ENCODE measurements around the gene ZNF587. TPM values are rescaled to one million over a fixed set of nuclear protein-coding genes. Genes with fewer than 3 reads are reported as not detected.
"Not testable (repeated sequence)": the region's sequence is repeated elsewhere in the genome, so short reads cannot be mapped to it uniquely, and the experiment has no call there.

Gene ZNF587
- total RNA-seq, 2 experiments from 2014 or later, result 23.6 to 24.1 TPM

DNA sequence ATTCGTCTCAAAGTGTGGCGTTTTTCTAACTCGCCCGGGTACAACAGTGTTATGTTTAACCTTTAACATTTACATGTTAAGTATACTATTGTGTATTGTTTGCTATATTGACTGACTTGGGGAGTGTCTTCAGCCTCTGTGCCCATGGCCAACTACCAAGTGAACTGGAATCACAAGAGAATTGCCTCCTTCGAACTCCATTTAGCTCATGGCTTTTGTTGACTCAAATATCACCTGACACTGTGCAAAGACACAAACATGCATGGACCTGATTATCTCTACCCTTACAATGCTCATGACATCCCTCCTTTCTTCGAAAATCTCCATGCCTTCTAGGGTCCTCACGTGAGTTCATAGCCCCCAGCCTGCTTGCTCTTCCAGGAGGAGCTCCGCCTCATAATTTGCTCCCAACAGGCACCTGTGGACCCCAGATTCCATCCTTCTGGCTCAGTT, 38.5 kb downstream of the ZNF587 start:
- ATAC-seq, result no peak
- intact Hi-C loops (cut with micrococcal nuclease), result no loop called here
- peak overlapping the region; percentile 99 for H3K4me3 Mint-ChIP-seq

DNA sequence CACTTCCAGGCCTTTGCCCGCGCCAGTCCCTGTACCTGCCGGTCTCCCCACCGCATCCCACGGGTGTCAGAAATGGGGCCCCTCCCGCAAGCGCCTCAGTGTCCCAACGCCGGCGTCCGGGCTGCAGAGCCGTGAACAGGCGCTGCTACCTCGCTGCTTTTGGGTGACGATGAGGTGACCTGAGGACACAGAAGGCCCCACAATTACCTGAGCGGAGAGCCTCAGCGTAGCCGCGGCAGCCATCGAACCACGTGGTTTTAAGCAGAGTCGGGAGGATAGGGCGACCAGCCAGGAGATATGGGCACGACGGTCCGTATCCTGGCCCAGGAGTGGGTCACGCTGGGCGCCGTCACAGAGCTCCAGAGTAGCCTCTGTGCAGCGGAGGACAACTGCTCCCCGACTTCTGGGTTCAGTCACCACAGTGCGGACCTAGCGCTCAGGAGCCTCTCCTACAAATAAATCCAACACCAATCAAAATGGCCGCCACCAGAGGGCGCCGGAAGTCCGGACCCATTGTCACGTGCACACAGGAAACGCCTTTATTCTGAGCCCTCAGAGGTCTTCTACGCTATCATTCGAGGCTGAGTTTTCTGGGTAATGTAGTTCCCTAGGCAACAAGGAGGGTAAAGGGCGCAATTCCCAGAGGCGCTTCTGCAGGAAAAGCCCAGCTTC, 39.0 kb downstream of the ZNF587 start, which contains the start of gene ZNF814:
ZNF814 (minus strand) TSS at position 478 of the 672 bp plus-strand sequence; CDS start at position 243, 235 bp downstream.
- POLR2A ChIA-PET, result interaction anchor here (0.8 to 2.0 kb wide), 9 partner anchors 9 to 141 kb away, joined by 3 to 8 read pairs (median 5); partner anchors contain the start of genes ZNF256 and ZNF417
- DNase-seq, result peak; percentile 96

More for the DNA sequence above, 38.5 kb downstream of the ZNF587 start:
- Mint-ChIP-seq H3K27me3 (no peaks in the 10 kb centered on the region), H3K27ac (peak overlapping the region; percentile 94), H3K4me1 (ENCODE audit: low read depth) (peaks cover 26% of the 10 kb centered on the region), H3K9me3 (peaks cover 21% of the 10 kb centered on the region), H3K36me3 (ENCODE audit: low read depth) (peaks cover 52% of the 10 kb centered on the region)
- TF ChIP-seq, protein P1, sequence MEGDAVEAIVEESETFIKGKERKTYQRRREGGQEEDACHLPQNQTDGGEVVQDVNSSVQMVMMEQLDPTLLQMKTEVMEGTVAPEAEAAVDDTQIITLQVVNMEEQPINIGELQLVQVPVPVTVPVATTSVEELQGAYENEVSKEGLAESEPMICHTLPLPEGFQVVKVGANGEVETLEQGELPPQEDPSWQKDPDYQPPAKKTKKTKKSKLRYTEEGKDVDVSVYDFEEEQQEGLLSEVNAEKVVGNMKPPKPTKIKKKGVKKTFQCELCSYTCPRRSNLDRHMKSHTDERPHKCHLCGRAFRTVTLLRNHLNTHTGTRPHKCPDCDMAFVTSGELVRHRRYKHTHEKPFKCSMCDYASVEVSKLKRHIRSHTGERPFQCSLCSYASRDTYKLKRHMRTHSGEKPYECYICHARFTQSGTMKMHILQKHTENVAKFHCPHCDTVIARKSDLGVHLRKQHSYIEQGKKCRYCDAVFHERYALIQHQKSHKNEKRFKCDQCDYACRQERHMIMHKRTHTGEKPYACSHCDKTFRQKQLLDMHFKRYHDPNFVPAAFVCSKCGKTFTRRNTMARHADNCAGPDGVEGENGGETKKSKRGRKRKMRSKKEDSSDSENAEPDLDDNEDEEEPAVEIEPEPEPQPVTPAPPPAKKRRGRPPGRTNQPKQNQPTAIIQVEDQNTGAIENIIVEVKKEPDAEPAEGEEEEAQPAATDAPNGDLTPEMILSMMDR (IDR thresholded peaks at IDR 0.05), result no peak
- POLR2A ChIA-PET, result interaction anchor here (0.6 to 2.0 kb wide), 8 partner anchors 9 to 160 kb away, joined by 3 to 8 read pairs (median 5); partner anchors contain the start of genes ZNF256 and ZNF417
- CTCF ChIA-PET, result interaction anchor here (0.9 to 1.2 kb wide), 2 partner anchors 10 to 15 kb away, joined by 3 to 4 read pairs; no protein-coding TSS in a partner anchor
- no peak for DNase-seq

GRCh38 chr19:57890706-57891105, 41.0 kb downstream of the ZNF587 start:
- intact Hi-C loops (cut with micrococcal nuclease); H3K4me3 Mint-ChIP-seq; POLR2A ChIA-PET; DNase-seq; ATAC-seq; CTCF ChIA-PET; H3K27me3 Mint-ChIP-seq; H3K27ac Mint-ChIP-seq: not testable (repeated sequence)
- Mint-ChIP-seq H3K9me3 (peaks cover 12% of the 10 kb centered on the region), H3K4me1 (ENCODE audit: low read depth) (peaks cover 17% of the 10 kb centered on the region), H3K36me3 (ENCODE audit: low read depth) (peaks cover 28% of the 10 kb centered on the region)

More for the DNA sequence above, 39.0 kb downstream of the ZNF587 start, which contains the start of gene ZNF814:
- Mint-ChIP-seq H3K9me3 (peaks cover 21% of the 10 kb centered on the region), H3K4me1 (ENCODE audit: low read depth) (peaks cover 26% of the 10 kb centered on the region), H3K36me3 (ENCODE audit: low read depth) (peaks cover 47% of the 10 kb centered on the region), H3K27me3 (no peaks in the 10 kb centered on the region), H3K27ac (peak within 1 kb of the TSS; percentile 94), H3K4me3 (peak within 1 kb of the TSS; percentile 99)
- TF ChIP-seq, protein P1 (IDR thresholded peaks at IDR 0.05), result peak; percentile 42
- CTCF ChIA-PET, result interaction anchor here (1.2 kb wide), 1 partner anchor 11 kb away, joined by 3 read pairs; no protein-coding TSS in a partner anchor
- intact Hi-C loops (cut with micrococcal nuclease), result no loop called here
- peak; percentile 94 for ATAC-seq

DNA sequence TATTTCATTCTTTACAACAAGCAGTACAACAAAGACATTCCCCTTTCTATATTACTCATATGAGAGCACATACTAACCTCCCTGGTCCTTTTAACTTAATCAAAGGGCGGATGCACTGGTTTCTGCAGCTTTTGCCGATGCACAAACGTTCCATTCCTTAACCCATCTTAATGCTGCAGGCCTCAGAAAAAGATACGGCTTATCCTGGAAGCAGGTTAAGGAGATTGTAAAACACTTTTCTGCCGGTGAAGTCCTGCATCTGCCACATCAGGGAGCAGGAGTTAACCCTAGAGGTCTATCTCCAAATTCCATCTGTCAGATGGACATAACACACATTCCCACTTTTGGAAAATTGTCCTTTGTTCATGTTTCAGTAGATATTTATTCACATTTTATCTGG, 50.7 kb downstream of the ZNF587 start:
- ATAC-seq (no peak), DNase-seq (no peak)
- peaks cover 3% of the 10 kb centered on the region for H3K9me3 Mint-ChIP-seq
- no peak overlapping the region for H3K4me3 Mint-ChIP-seq
- POLR2A ChIA-PET, result no interaction called here
- intact Hi-C loops (cut with micrococcal nuclease), result no loop called here
- H3K27ac Mint-ChIP-seq, result no peak overlapping the region
- no peaks in the 10 kb centered on the region for H3K27me3 Mint-ChIP-seq
- peaks cover 17% of the 10 kb centered on the region for H3K36me3 Mint-ChIP-seq (ENCODE audit: low read depth)
- H3K4me1 Mint-ChIP-seq (ENCODE audit: low read depth), result peaks cover 10% of the 10 kb centered on the region
- CTCF ChIA-PET, result no interaction called here
- TF ChIP-seq, protein P1 (IDR thresholded peaks at IDR 0.05), result no peak

GRCh38 chr19:57903618-57904184, 54.0 kb downstream of the ZNF587 start:
- Mint-ChIP-seq H3K9me3 (peaks cover 18% of the 10 kb centered on the region), H3K4me3 (no peak overlapping the region), H3K27me3 (no peaks in the 10 kb centered on the region), H3K27ac (no peak overlapping the region), H3K36me3 (ENCODE audit: low read depth) (peaks cover 39% of the 10 kb centered on the region), H3K4me1 (ENCODE audit: low read depth) (peaks cover 12% of the 10 kb centered on the region)
- intact Hi-C loops (cut with micrococcal nuclease), result no loop called here
- TF ChIP-seq, protein P1 (IDR thresholded peaks at IDR 0.05), result no peak
- DNase-seq (no peak), ATAC-seq (no peak)
- ChIA-PET POLR2A (no interaction called here), CTCF (interaction anchor here (0.9 to 2.1 kb wide), 3 partner anchors 12 to 22 kb away, joined by 3 to 4 read pairs (median 4); partner anchors contain the start of gene ZNF417)
